HepG2 (cell line): ENCODE data around the gene PSME3IP1.

Experiments
- CREB1 ChIP-seq, 2 experiments: fragments of 450-650 bp in 1 of 2; IDR thresholded peaks; 2 replicates each; pipeline ENCODE4 v1.6.1; 2016 to 2017; ENCODE audit warnings: control low read depth in 1 of 2, mild to moderate bottlenecking in 1 of 2, missing compliant biosample characterization in 1 of 2, missing genetic modification characterization in 1 of 2
- MTA3 ChIP-seq: sonication (generic); formaldehyde crosslinking; IDR thresholded peaks from 2 replicates; pipeline ENCODE4 v1.4.0; 2020; ENCODE audit warnings: missing genetic modification reagents
- PRDM10 ChIP-seq: sonication (generic); formaldehyde crosslinking; IDR thresholded peaks from 2 replicates; pipeline ENCODE4 v1.4.0; 2020; ENCODE audit warnings: low read depth, missing genetic modification reagents
- YY1 ChIP-seq: IDR thresholded peaks from 2 replicates; pipeline ENCODE4 v1.6.1; 2011; ENCODE audit warnings: low read length, low read depth, moderate library complexity, mild to moderate bottlenecking; ENCODE audit not compliant: insufficient read depth, insufficient replicate concordance
- ZNF496 ChIP-seq: sonication (generic); formaldehyde crosslinking; IDR thresholded peaks from 2 replicates; pipeline ENCODE4 v1.8.1; 2023; ENCODE audit warnings: mild to moderate bottlenecking, moderate library complexity, missing genetic modification reagents; ENCODE audit not compliant: insufficient replicate concordance
- ZNF670 ChIP-seq: sonication (generic); formaldehyde crosslinking; IDR thresholded peaks from 2 replicates; pipeline ENCODE4 v1.8.0; 2022; ENCODE audit warnings: mild to moderate bottlenecking, missing genetic modification reagents, borderline replicate concordance

- TF ChIP-seq CREB1 (IDR thresholded peaks at IDR 0.05) (no peak), CREB1 (CRISPR knock-in tag; IDR thresholded peaks at IDR 0.05) (no peak), PRDM10 (no peak), YY1 (no peak), ZNF496 (CRISPR knock-in tag) (no peak), ZNF670 (CRISPR knock-in tag) (no peak), MTA3 (CRISPR knock-in tag) (no peak)
Measured at GRCh38 chr16:57165483-57165882, 20.4 kb downstream of the PSME3IP1 start.
